Fibroblast of pulmonary artery (primary cell): Measurements from ENCODE around the gene FBXL22.

ENCODE experiments used
- DNase-seq: peaks from one replicate; pipeline ENCODE4 v3.0.0-alpha.2; 2010; ENCODE audit warnings: low read depth
- H3K4me3 ChIP-seq: replicated peaks from 2 replicates; pipeline ENCODE4 v1.5.1; 2011; ENCODE audit warnings: low read depth, mild to moderate bottlenecking, control low read depth, low read length, moderate library complexity
- TF ChIP-seq, protein P1 (sequence below): IDR thresholded peaks from 2 replicates; pipeline ENCODE4 v1.5.1; 2011; ENCODE audit warnings: mild to moderate bottlenecking, control low read depth, low read length, inconsistent platforms; ENCODE audit errors: missing control alignments

FBXL22 gene

DNA sequence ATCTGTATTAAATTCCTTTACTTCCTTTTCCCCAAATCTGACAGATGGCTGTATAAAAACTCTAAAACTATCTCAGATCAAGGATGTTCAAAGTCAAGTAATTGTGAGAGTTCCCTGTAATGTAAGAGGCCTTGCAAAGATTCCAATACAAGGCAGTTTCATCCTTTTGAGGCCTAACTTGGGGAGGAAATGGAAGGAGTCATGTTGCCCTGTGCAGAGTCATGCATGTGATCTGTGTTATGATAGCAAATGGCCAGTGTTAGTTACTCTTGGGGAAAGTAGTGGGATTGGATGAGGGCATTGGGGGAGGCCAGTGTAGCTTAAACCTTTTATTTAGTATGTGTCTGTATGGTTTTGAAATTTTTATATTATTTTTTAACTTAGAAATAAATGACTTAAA lies 23.7 kb upstream of the FBXL22 start:
- H3K4me3 ChIP-seq, result no peak overlapping the region
- DNase-seq, result peak; percentile 31
- TF ChIP-seq, protein P1, sequence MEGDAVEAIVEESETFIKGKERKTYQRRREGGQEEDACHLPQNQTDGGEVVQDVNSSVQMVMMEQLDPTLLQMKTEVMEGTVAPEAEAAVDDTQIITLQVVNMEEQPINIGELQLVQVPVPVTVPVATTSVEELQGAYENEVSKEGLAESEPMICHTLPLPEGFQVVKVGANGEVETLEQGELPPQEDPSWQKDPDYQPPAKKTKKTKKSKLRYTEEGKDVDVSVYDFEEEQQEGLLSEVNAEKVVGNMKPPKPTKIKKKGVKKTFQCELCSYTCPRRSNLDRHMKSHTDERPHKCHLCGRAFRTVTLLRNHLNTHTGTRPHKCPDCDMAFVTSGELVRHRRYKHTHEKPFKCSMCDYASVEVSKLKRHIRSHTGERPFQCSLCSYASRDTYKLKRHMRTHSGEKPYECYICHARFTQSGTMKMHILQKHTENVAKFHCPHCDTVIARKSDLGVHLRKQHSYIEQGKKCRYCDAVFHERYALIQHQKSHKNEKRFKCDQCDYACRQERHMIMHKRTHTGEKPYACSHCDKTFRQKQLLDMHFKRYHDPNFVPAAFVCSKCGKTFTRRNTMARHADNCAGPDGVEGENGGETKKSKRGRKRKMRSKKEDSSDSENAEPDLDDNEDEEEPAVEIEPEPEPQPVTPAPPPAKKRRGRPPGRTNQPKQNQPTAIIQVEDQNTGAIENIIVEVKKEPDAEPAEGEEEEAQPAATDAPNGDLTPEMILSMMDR, result no peak

DNA sequence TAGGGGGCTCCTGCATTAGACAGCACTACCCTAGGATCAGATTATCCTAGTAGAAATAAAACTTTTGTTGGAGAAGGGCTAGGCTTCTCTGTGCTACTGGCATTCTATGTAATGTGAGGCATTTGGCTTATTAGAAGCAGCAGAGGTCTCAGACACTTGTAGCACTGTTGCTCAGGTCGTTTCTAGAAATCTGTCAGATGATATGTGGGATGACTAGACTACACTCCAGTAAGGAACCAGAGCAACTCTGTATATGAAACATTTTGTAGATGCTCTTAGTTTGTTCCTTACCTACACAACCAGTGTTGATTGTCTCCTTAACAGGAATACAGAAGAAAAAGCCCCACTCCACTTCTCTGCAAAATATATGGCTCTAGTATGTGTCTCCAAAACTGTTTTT lies 21.9 kb upstream of the FBXL22 start:
- no peak overlapping the region for H3K4me3 ChIP-seq
- no peak for DNase-seq
- TF ChIP-seq, protein P1, result no peak

DNA sequence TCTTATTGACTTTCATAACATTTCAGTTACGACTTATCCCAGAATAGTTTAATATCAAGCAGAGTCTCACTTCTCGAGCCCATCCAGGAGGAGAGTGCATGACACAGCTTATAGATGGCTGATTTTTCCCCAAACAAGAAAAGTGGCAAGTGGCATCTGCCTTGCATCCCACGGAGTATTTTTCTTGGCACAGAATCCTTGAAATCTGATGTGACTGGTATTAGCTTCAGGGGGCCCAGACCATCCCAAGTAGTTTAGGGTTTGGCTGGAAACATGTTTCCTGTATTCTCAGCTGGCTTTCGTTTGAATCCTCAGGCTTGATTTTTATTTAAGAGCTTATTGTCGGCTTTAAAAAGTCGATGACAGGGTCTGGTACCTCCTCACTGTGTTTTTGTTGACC lies 20.7 kb upstream of the FBXL22 start:
- TF ChIP-seq, protein P1, result no peak
- peak; percentile 11 for DNase-seq
- no peak overlapping the region for H3K4me3 ChIP-seq

DNA sequence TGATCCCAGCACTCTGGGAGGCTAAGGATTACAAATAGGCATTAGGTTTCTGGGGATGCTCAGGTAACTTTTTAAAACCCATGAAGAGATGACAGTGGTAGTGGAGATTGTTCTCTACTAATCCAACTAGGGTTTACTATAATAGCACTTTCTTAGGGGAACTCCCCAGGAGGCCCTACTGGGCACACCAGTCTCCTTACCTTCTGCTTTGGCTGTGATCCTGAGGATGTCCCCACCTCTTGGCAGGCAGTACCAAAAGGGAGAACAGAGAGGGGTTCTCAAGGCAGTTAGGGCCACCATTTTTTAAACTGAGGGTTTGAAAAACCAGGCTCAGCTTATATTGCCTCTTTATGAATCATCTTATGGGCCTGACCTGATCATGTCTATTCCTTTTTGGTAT lies 15.0 kb upstream of the FBXL22 start:
- DNase-seq, result no peak
- H3K4me3 ChIP-seq, result no peak overlapping the region
- TF ChIP-seq, protein P1, result no peak

DNA sequence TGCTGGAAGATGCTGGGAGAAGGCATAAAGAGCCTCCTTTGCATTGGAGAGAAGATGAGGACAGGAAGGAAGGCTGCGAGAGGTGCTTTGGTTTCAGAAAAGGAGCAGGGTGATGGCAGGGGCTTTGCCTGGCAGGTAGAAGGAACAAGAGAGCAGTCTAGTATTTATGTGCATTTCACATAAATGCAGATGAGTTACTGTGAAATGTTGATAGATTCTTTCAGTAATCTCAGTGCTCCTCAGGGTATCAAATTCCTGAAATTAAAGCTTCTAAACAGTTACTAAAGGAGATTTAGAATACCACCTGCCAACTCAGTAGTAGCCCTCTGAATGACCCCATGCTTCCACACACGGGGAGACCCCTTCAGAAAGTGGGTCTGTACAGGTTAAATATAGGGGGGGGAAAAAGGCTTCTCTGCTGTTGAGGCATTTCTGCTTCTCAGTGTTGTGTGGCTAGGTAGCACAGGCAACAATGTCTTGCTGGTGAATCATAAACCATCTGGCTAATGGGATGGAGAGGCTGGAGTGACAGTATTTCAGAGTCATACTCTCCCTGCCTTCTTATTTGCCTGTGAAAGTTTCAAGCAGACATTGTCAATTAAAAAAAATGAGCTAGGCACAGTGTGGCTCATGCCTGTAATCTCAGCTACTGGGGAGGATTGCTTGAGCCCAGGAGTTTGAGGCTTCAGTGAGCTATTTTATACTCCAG lies 14.3 kb upstream of the FBXL22 start:
- TF ChIP-seq, protein P1, result no peak
- DNase-seq, result peak; percentile 63
- H3K4me3 ChIP-seq, result no peak overlapping the region

DNA sequence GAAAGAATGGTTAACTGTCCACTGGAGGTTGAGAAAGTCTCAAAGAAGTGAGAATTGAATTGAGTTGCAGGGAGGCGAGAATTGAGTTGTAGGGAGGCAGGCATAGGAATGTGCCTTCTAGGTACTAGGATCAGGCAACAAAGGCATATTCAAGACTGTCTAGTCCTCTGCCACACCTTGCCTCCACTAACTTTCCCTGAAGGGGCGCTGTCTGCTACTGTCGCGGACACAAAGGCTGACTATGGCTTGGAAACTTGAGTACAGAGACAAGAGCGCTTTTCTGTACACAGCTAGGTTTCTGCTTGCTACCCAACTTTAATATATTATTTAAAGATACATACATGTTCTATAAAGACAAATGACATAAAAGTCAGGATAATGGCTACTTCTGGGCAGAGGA lies 10.4 kb upstream of the FBXL22 start:
- no peak overlapping the region for H3K4me3 ChIP-seq
- TF ChIP-seq, protein P1, result no peak
- DNase-seq, result no peak

DNA sequence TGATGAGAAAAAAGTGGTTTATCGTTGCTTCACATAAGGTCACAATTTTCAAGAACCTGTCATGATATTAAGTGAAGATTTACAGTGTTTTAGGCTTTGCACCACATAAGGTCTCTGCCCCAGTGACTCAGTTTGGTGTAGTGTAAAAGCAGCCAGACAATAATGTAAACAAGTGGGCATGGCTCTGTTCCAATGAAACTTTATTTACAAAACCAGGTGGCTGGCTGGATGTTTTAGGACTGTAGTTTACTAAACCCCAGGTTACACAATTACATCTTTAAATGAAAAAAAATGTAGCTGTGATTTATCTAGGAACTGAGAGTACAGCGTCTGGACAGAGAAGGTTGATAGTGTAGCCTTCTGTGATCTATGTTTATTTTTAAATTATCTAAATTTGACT lies 9.7 kb upstream of the FBXL22 start:
- peak; percentile 21 for DNase-seq
- H3K4me3 ChIP-seq, result no peak overlapping the region
- TF ChIP-seq, protein P1, result no peak
